Coronary artery (tissue), 2 donors: ENCODE data around the gene MTFR2.

Experiments used
- DNase-seq: peaks from one replicate; pipeline ENCODE4 v3.0.0-alpha.2; 2017; ENCODE audit warnings: low spot score
- H3K27ac ChIP-seq, 2 donors: fragments of 200-600 bp; sonication (generic); one replicate each; pipeline ENCODE4 v1.5.1; 2016 to 2019
- H3K4me3 ChIP-seq: fragments of 200-600 bp; sonication (generic); 2 replicates; pipeline ENCODE4 v1.5.1; 2016; ENCODE audit warnings: mild to moderate bottlenecking, moderate library complexity
- TF ChIP-seq, protein P1 (sequence below): fragments of 200-600 bp; sonication (generic); IDR thresholded peaks from one replicate; pipeline ENCODE4 v1.5.1; 2019; ENCODE audit warnings: antibody characterized with exemption

Gene MTFR2

GRCh38 chr6:136210398-136211165 is 39.5 kb downstream of the MTFR2 start:
- no peak overlapping the region for H3K27ac ChIP-seq
- no peak for DNase-seq
- no peak overlapping the region for H3K4me3 ChIP-seq
- TF ChIP-seq, protein P1, sequence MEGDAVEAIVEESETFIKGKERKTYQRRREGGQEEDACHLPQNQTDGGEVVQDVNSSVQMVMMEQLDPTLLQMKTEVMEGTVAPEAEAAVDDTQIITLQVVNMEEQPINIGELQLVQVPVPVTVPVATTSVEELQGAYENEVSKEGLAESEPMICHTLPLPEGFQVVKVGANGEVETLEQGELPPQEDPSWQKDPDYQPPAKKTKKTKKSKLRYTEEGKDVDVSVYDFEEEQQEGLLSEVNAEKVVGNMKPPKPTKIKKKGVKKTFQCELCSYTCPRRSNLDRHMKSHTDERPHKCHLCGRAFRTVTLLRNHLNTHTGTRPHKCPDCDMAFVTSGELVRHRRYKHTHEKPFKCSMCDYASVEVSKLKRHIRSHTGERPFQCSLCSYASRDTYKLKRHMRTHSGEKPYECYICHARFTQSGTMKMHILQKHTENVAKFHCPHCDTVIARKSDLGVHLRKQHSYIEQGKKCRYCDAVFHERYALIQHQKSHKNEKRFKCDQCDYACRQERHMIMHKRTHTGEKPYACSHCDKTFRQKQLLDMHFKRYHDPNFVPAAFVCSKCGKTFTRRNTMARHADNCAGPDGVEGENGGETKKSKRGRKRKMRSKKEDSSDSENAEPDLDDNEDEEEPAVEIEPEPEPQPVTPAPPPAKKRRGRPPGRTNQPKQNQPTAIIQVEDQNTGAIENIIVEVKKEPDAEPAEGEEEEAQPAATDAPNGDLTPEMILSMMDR, result no peak

- TF ChIP-seq, protein P1, result no peak
- Histone ChIP-seq H3K4me3 (no peak overlapping the region), H3K27ac (no peak overlapping the region)
- no peak for DNase-seq
These were observed 40.6 kb downstream of the MTFR2 start for GRCh38 chr6:136209496-136209895.

GRCh38 chr6:136208783-136209182 is 41.3 kb downstream of the MTFR2 start:
- DNase-seq, result no peak
- no peak overlapping the region for H3K4me3 ChIP-seq
- no peak overlapping the region for H3K27ac ChIP-seq
- TF ChIP-seq, protein P1, result no peak

- H3K27ac ChIP-seq, result no peak overlapping the region
- TF ChIP-seq, protein P1, result no peak
- no peak for DNase-seq
- no peak overlapping the region for H3K4me3 ChIP-seq
These were observed 48.4 kb downstream of the MTFR2 start for GRCh38 chr6:136201732-136202131.

GRCh38 chr6:136192902-136193301 is 57.2 kb downstream of the MTFR2 start:
- no peak for DNase-seq
- TF ChIP-seq, protein P1, result no peak
- Histone ChIP-seq H3K4me3 (no peak overlapping the region), H3K27ac (no peak overlapping the region)

DNA sequence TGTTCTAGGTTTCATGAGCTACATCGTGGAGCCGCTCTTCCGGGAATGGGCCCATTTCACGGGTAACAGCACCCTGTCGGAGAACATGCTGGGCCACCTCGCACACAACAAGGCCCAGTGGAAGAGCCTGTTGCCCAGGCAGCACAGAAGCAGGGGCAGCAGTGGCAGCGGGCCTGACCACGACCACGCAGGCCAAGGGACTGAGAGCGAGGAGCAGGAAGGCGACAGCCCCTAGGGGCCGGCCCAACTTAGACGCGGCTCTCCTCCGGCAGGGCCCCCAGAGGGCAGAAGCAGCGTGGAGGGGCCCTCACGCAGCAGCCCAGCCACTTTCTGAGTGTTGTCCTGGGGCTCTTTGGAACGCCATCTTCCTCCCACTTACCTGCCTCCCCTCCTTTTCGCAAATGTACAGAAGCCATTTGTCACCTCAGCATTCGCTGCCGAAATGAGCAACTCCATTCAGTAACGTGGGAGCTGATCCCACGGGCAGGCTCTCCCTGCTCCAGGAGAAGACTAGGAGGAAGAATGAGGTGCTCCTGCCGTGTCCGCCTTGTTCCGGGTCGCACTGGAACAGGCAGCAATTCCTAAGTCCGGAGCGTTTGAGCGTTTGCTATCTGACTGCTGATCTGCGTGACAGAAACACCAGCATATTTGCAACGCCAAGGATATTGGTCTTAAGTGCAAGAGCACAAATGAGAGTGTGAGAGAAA is 58.4 kb downstream of the MTFR2 start:
- no peak for DNase-seq
- TF ChIP-seq, protein P1, result no peak
- H3K4me3 ChIP-seq, result no peak overlapping the region
- no peak overlapping the region for H3K27ac ChIP-seq

DNA sequence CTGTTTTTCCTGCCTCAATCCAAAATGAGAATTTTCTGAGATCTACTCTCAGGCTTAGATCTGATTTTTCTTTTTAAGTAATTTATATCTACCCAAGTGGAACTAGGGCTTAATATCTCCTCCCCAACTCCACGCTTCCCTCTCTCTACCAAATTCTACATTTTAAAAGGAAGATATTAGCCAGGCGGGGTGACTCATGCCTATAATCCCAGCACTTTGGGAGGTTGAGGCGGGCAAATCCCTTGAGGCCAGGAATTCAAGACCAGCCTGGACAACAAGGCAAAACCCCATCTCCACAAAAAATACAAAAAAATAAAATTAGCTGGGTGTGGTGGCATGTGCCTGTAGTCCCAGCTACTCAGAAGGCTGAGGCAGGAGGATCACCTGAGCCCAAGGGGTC is 61.0 kb downstream of the MTFR2 start:
- TF ChIP-seq, protein P1, result no peak
- Histone ChIP-seq H3K27ac (no peak overlapping the region), H3K4me3 (no peak overlapping the region)
- DNase-seq, result no peak
